Measurements from ENCODE around the gene MAML2.

GRCh38 chr11:96204366-96204659 lies 138.7 kb downstream of the MAML2 start:
- no peak for TF ChIP-seq GABPA (IDR thresholded peaks at IDR 0.05; ENCODE audit: borderline replicate concordance, insufficient read depth, low read length)
- TF ChIP-seq, protein P1, sequence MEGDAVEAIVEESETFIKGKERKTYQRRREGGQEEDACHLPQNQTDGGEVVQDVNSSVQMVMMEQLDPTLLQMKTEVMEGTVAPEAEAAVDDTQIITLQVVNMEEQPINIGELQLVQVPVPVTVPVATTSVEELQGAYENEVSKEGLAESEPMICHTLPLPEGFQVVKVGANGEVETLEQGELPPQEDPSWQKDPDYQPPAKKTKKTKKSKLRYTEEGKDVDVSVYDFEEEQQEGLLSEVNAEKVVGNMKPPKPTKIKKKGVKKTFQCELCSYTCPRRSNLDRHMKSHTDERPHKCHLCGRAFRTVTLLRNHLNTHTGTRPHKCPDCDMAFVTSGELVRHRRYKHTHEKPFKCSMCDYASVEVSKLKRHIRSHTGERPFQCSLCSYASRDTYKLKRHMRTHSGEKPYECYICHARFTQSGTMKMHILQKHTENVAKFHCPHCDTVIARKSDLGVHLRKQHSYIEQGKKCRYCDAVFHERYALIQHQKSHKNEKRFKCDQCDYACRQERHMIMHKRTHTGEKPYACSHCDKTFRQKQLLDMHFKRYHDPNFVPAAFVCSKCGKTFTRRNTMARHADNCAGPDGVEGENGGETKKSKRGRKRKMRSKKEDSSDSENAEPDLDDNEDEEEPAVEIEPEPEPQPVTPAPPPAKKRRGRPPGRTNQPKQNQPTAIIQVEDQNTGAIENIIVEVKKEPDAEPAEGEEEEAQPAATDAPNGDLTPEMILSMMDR (IDR thresholded peaks at IDR 0.05; ENCODE audit: control extremely low read depth in 1 of 3, insufficient read depth in 1 of 3, low read depth in 1 of 3, low read length in 3 of 3) = no peak
- no peak for TF ChIP-seq POLR2AphosphoS5 (IDR thresholded peaks at IDR 0.05; ENCODE audit: low read depth, low read length)
- TF ChIP-seq CBX5 (IDR thresholded peaks at IDR 0.05; ENCODE audit: low read depth, low read length) = no peak
- no peak for TF ChIP-seq CREB1 (IDR thresholded peaks at IDR 0.05)
- no peak for TF ChIP-seq KDM1A (IDR thresholded peaks at IDR 0.05; ENCODE audit: borderline replicate concordance, low read length)
- no peak for TF ChIP-seq JUN (IDR thresholded peaks at IDR 0.05; ENCODE audit: low read depth, low read length)
